ENCODE measurements around the gene FBRS. TPM values are rescaled to one million over a fixed set of nuclear protein-coding genes. Genes with fewer than 3 reads are reported as not detected.

Gene FBRS
- total RNA-seq, 1 donor from 2014 or later: 65.0 TPM

GRCh38 chr16:30637944-30638343 lies 20.3 kb upstream of the FBRS start:
- Histone ChIP-seq H3K4me3 (no peak overlapping the region), H3K4me1 (peaks cover 12% of the 10 kb centered on the region), H3K27ac (no peak overlapping the region), H3K36me3 (no peaks in the 10 kb centered on the region), H3K9me3 (no peaks in the 10 kb centered on the region), H3K27me3 (no peaks in the 10 kb centered on the region)
- ATAC-seq (no peak), DNase-seq (no peak)
- peak; percentile 31 for TF ChIP-seq CTCF (IDR thresholded peaks at IDR 0.05)
- intact Hi-C loops (cut with DNase I): no loop called here

DNA sequence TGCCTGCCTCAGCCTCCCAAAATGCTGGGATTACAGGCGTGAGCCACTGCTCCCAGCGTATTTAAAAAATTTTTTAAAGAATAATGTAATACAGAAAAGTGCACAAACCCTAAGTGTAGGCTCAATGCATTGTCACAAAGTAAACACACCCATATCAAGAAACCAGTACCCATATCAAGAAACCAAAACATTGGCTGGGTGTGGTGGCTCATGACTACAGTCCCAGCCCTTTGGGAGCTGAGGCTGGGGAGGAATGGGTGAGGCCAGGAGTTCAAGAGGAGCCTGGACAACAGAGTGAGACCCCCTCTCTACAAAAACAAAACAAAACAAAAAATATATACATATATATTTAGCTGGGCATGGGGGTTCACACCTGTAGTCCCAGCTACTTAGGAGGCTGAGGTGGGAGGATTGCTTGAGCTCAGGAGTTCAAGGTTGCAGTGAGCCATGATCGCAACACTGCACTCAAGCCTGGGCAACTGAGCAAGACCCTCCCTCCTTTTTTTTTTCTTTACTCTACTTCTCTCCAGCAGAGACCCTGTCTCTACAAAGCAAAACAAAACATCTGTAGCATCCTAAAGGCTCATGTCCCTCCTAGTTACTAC lies 16.8 kb upstream of the FBRS start:
- Histone ChIP-seq H3K4me3 (no peak overlapping the region), H3K36me3 (no peaks in the 10 kb centered on the region), H3K4me1 (no peaks in the 10 kb centered on the region), H3K27ac (no peak overlapping the region), H3K27me3 (no peaks in the 10 kb centered on the region), H3K9me3 (no peaks in the 10 kb centered on the region)
- ATAC-seq (no peak), DNase-seq (no peak)
- TF ChIP-seq CTCF (IDR thresholded peaks at IDR 0.05): no peak
- intact Hi-C loops (cut with DNase I): no loop called here

GRCh38 chr16:30644334-30644830 lies 13.8 kb upstream of the FBRS start:
- H3K36me3 ChIP-seq: no peaks in the 10 kb centered on the region
- H3K9me3 ChIP-seq: no peaks in the 10 kb centered on the region
- no peaks in the 10 kb centered on the region for H3K4me1 ChIP-seq
- DNase-seq (no peak), ATAC-seq (no peak)
- TF ChIP-seq CTCF (IDR thresholded peaks at IDR 0.05): no peak
- no peak overlapping the region for H3K4me3 ChIP-seq
- H3K27me3 ChIP-seq: no peaks in the 10 kb centered on the region
- no peak overlapping the region for H3K27ac ChIP-seq
- intact Hi-C loops (cut with DNase I): no loop called here

DNA sequence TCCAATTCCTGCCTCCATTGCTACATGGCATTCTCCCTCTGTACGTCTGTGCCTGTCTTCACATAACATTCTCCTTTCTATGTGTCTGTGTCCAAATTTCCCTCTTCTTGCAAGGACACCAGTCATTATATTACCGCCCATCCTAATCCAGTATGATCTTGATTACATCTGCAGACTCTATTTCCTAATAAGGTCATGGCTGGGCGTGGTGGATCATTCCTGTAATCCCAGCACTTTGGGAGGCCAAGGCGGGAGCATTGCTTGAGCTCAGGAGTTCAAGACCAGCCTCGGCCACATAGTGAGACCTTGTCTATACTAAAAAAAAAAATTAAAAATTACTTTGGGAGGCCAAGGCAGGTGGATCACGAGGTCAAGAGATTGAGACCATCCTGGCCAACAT lies 12.5 kb upstream of the FBRS start:
- Histone ChIP-seq H3K27ac (no peak overlapping the region), H3K27me3 (no peaks in the 10 kb centered on the region), H3K4me1 (peaks cover 4% of the 10 kb centered on the region), H3K4me3 (no peak overlapping the region), H3K9me3 (no peaks in the 10 kb centered on the region), H3K36me3 (no peaks in the 10 kb centered on the region)
- no peak for DNase-seq
- ATAC-seq: no peak
- no peak for TF ChIP-seq CTCF (IDR thresholded peaks at IDR 0.05)
- intact Hi-C loops (cut with DNase I): no loop called here

- intact Hi-C loops (cut with DNase I): no loop called here
- Histone ChIP-seq H3K27me3 (no peaks in the 10 kb centered on the region), H3K4me3 (no peak overlapping the region), H3K4me1 (peaks cover 10% of the 10 kb centered on the region), H3K9me3 (no peaks in the 10 kb centered on the region), H3K36me3 (peaks cover 2% of the 10 kb centered on the region), H3K27ac (no peak overlapping the region)
- no peak for DNase-seq
- ATAC-seq: no peak
- no peak for TF ChIP-seq CTCF (IDR thresholded peaks at IDR 0.05)
Measured at GRCh38 chr16:30647274-30647571, 11.0 kb upstream of the FBRS start.

All from upper lobe of right lung (tissue), 1 donor.